CD4-positive, alpha-beta memory T cell (primary cell): ENCODE measurements around the gene POT1. TPM values are rescaled to one million over a fixed set of nuclear protein-coding genes. Genes with fewer than 3 reads are reported as not detected.

Experiments used
- CTCF ChIA-PET: fragments of 350-600 bp; sonication (Branson Sonifier 250); formaldehyde crosslinking; loops from one replicate; lab custom pipeline; 2021; ENCODE audit warnings: inconsistent platforms; ENCODE audit not compliant: partially characterized antibody; lab: Charles Lee
- POLR2A ChIA-PET: fragments of 350-600 bp; sonication (Branson Sonifier 250); formaldehyde crosslinking; loops from one replicate; lab custom pipeline; 2021; ENCODE audit not compliant: partially characterized antibody; lab: Charles Lee
- DNase-seq, 5 donors: peaks; one replicate each; pipeline versions ENCODE4 v3.0.0 to v3.0.0-alpha.2; 2020 to 2022; ENCODE audit warnings: mixed read lengths in 1 of 5
- H3K27ac ChIP-seq: one replicate; pipeline ENCODE4 v1.7.0; 2013; ENCODE audit warnings: low read depth, low read length
- H3K27me3 ChIP-seq: 2 replicates; pipeline ENCODE4 v1.7.0; 2013; ENCODE audit warnings: mild to moderate bottlenecking, low read length, moderate library complexity; ENCODE audit not compliant: insufficient read depth
- H3K36me3 ChIP-seq: 2 replicates; pipeline ENCODE4 v1.7.0; 2013; ENCODE audit warnings: mild to moderate bottlenecking, low read length, moderate library complexity; ENCODE audit not compliant: insufficient read depth
- H3K4me1 ChIP-seq: 2 replicates; pipeline ENCODE4 v1.7.0; 2013; ENCODE audit warnings: mild to moderate bottlenecking, low read length, moderate library complexity; ENCODE audit not compliant: insufficient read depth
- H3K4me3 ChIP-seq, 2 donors: one replicate each; pipeline ENCODE4 v1.7.0; 2013; ENCODE audit warnings: low read length in 2 of 2, mild to moderate bottlenecking in 1 of 2
- H3K9me3 ChIP-seq, 2 donors: one replicate each; pipeline ENCODE4 v1.7.0; 2013; ENCODE audit warnings: low read length in 2 of 2, control low read depth in 1 of 2; ENCODE audit not compliant: control insufficient read depth in 1 of 2
- H3K27ac Mint-ChIP-seq, 7 donors: one replicate each; pipeline ENCODE4 v1.8.0; 2020 to 2021; ENCODE audit warnings: mixed read lengths in 7 of 7, mild to moderate bottlenecking in 6 of 7, inconsistent platforms in 3 of 7, moderate library complexity in 3 of 7
- H3K27me3 Mint-ChIP-seq, 2 donors: one replicate each; pipeline ENCODE4 v1.8.0; 2020 to 2021; ENCODE audit warnings: mixed read lengths in 2 of 2
- H3K36me3 Mint-ChIP-seq, 2 donors: one replicate each; pipeline ENCODE4 v1.8.0; 2020 to 2021; ENCODE audit warnings: mixed read lengths in 2 of 2, inconsistent platforms in 1 of 2, mild to moderate bottlenecking in 1 of 2
- H3K4me1 Mint-ChIP-seq, 4 donors: one replicate each; pipeline ENCODE4 v1.8.0; 2020 to 2021; ENCODE audit warnings: mixed read lengths in 4 of 4, mild to moderate bottlenecking in 1 of 4
- H3K4me3 Mint-ChIP-seq, 8 donors: one replicate each; pipeline ENCODE4 v1.8.0; 2020 to 2021; ENCODE audit warnings: mixed read lengths in 8 of 8, mild to moderate bottlenecking in 7 of 8, moderate library complexity in 6 of 8, inconsistent platforms in 3 of 8
- H3K9me3 Mint-ChIP-seq, 8 donors: one replicate each; pipeline ENCODE4 v1.8.0; 2020 to 2021; ENCODE audit warnings: mixed read lengths in 8 of 8, mild to moderate bottlenecking in 5 of 8, inconsistent platforms in 3 of 8, moderate library complexity in 1 of 8
- intact Hi-C: fragments of 100-400 bp; cut with micrococcal nuclease; formaldehyde crosslinking; loops from one replicate; pipeline ENCODE4 v1.15.1; 2023
- polyA plus RNA-seq, 2 donors: library from polyadenylated mRNA; unstranded; fragments of 300-500 nt; fragmentation: Illumina TruSeq; gene quantifications; one replicate each; pipeline ENCODE4 v1.2.3, GENCODE V29; 2021
- total RNA-seq, 2 experiments: library from RNA; stranded (reverse); gene quantifications; one replicate each; pipeline ENCODE4 v1.2.3, GENCODE V29; 2021

Gene POT1
- total and polyA plus RNA-seq, 4 experiments from 2014 or later = 16.2 to 24.1 (median 21.3) TPM

- H3K4me3 ChIP-seq = no peak overlapping the region
- peak overlapping the region; percentile 4 to 94 (median 60) for H3K27ac Mint-ChIP-seq
- H3K9me3 Mint-ChIP-seq = peaks cover 0 to 6% (median 0%) of the 10 kb centered on the region in 8 donors
- H3K9me3 ChIP-seq = no peaks in the 10 kb centered on the region
- intact Hi-C loops = loop anchor here (5.0 kb wide), 1 partner anchor 1184 kb away; the partner anchor contains the start of gene WASL
- peaks cover 18% of the 10 kb centered on the region for H3K4me1 ChIP-seq
- H3K27me3 Mint-ChIP-seq = no peaks in the 10 kb centered on the region
- peaks cover 7 to 13% of the 10 kb centered on the region in 2 donors for H3K36me3 Mint-ChIP-seq
- no peaks in the 10 kb centered on the region for H3K36me3 ChIP-seq
- ChIA-PET POLR2A (no interaction called here), CTCF (no interaction called here)
- no peaks in the 10 kb centered on the region for H3K27me3 ChIP-seq
- H3K4me1 Mint-ChIP-seq = peaks cover 20 to 40% (median 30%) of the 10 kb centered on the region in 4 donors
- no peak for DNase-seq
- no peak overlapping the region for H3K27ac ChIP-seq
- H3K4me3 Mint-ChIP-seq = peak overlapping the region in 5 of 8 donors; percentile 8 to 63 (median 38)
Observed at GRCh38 chr7:124930655-124931597, 1.3 kb upstream of the POT1 start.

GRCh38 chr7:124930173-124930623 is 573 bp upstream of the POT1 start:
- H3K4me3 ChIP-seq = peak overlapping the region; percentile 77 to 91
- H3K36me3 Mint-ChIP-seq = peaks cover 11 to 18% of the 10 kb centered on the region in 2 donors
- no peaks in the 10 kb centered on the region for H3K27me3 Mint-ChIP-seq
- H3K27ac Mint-ChIP-seq = peak overlapping the region; percentile 89 to 99 (median 98)
- no peaks in the 10 kb centered on the region for H3K27me3 ChIP-seq
- peak overlapping the region; percentile 77 for H3K27ac ChIP-seq
- ChIA-PET POLR2A (interaction anchor here (1.1 to 1.6 kb wide), 4 partner anchors 10 to 1372 kb away, joined by 6 to 10 read pairs (median 6); partner anchors contain the start of genes NDUFA5 and WASL), CTCF (interaction anchor here (0.8 kb wide), 1 partner anchor 12 kb away, joined by 4 read pairs; no protein-coding TSS in a partner anchor)
- H3K9me3 ChIP-seq = no peaks in the 10 kb centered on the region
- H3K36me3 ChIP-seq = no peaks in the 10 kb centered on the region
- peaks cover 23 to 46% (median 36%) of the 10 kb centered on the region in 4 donors for H3K4me1 Mint-ChIP-seq
- H3K4me1 ChIP-seq = peaks cover 18% of the 10 kb centered on the region
- H3K4me3 Mint-ChIP-seq = peak overlapping the region; percentile 90 to 99 (median 96)
- H3K9me3 Mint-ChIP-seq = peaks cover 0 to 6% (median 0%) of the 10 kb centered on the region in 8 donors
- no peak for DNase-seq
- intact Hi-C loops = loop anchor here (5.0 kb wide), 1 partner anchor 1183 kb away; the partner anchor contains the start of gene WASL

DNA sequence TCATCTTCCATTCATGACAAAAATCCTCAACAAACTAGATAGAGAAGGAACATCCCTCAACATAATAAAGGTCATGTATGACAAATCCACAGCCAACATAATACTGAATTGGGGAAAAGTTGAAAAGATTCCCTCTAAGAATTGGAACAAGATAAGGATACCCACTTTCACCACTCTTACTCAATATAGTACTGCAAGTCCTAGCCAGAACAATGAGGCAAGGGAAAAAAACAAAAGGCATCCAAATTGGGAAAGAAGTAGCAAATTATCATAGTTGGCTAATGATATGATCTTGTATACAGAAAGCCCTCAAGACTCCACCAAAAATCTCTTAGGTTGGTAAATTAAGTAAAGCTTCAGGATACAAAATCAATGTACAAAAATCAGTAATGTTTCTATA is 4.7 kb downstream of the POT1 start:
- Mint-ChIP-seq H3K27ac (peak overlapping the region in 2 of 7 donors; percentile 28 to 39), H3K4me3 (no peak overlapping the region), H3K4me1 (peaks cover 42 to 68% (median 53%) of the 10 kb centered on the region in 4 donors), H3K9me3 (peaks cover 0 to 4% (median 0%) of the 10 kb centered on the region in 8 donors), H3K27me3 (no peaks in the 10 kb centered on the region), H3K36me3 (peaks cover 21 to 33% of the 10 kb centered on the region in 2 donors)
- Histone ChIP-seq H3K36me3 (no peaks in the 10 kb centered on the region), H3K4me1 (peaks cover 21% of the 10 kb centered on the region), H3K4me3 (no peak overlapping the region), H3K9me3 (no peaks in the 10 kb centered on the region), H3K27ac (no peak overlapping the region), H3K27me3 (no peaks in the 10 kb centered on the region)
- ChIA-PET POLR2A (no interaction called here), CTCF (no interaction called here)
- intact Hi-C loops = loop anchor here (10.0 kb wide), 1 partner anchor 1390 kb away; the partner anchor contains the start of gene IQUB
- DNase-seq = no peak

- H3K27ac Mint-ChIP-seq = peak overlapping the region in 1 of 7 donors; percentile 9
- POLR2A ChIA-PET = no interaction called here
- intact Hi-C loops = loop anchor here (10.0 kb wide), 1 partner anchor 1387 kb away; the partner anchor contains the start of gene IQUB
Observed at GRCh38 chr7:124922200-124922599, 7.4 kb downstream of the POT1 start.

GRCh38 chr7:124919841-124920240 is 9.8 kb downstream of the POT1 start:
- H3K36me3 Mint-ChIP-seq = peaks cover 8 to 36% of the 10 kb centered on the region in 2 donors
- intact Hi-C loops = loop anchor here (10.0 kb wide), 1 partner anchor 1385 kb away; the partner anchor contains the start of gene IQUB

More at GRCh38 chr7:124922200-124922599, 7.4 kb downstream of the POT1 start:
- no peaks in the 10 kb centered on the region for H3K36me3 ChIP-seq
- H3K27ac ChIP-seq = no peak overlapping the region
- H3K4me3 ChIP-seq = no peak overlapping the region
- H3K4me1 ChIP-seq = peaks cover 3% of the 10 kb centered on the region
- Mint-ChIP-seq H3K4me3 (no peak overlapping the region), H3K36me3 (peaks cover 13 to 44% of the 10 kb centered on the region in 2 donors), H3K27me3 (no peaks in the 10 kb centered on the region), H3K4me1 (peaks cover 31 to 55% (median 38%) of the 10 kb centered on the region in 4 donors), H3K9me3 (no peaks in the 10 kb centered on the region)
- no peak for DNase-seq
- no peaks in the 10 kb centered on the region for H3K9me3 ChIP-seq
- H3K27me3 ChIP-seq = no peaks in the 10 kb centered on the region
- CTCF ChIA-PET = interaction anchor here (1.2 kb wide), 1 partner anchor 13 kb away, joined by 3 read pairs; no protein-coding TSS in a partner anchor

DNA sequence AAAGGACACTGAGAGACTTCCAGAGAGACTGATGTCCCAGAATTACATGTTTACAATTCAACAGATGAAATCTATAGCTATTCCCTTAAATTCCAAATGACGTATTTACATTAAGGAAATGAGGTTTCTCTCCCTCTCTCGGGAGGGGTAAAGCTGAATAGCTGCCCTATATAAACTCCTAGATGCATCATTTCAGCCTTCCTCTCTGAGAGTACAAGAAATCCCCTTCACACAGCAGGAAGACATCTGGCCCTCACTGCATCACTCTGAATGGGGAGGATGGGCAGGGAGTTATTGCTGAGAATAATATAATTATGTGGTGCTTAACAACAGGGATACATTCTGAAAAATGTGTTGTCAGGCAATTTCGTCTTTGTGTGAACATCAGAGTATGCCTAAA is 11.0 kb downstream of the POT1 start:
- DNase-seq = no peak
- ChIA-PET CTCF (interaction anchor here (1.1 kb wide), 1 partner anchor 11 kb away, joined by 4 read pairs; the partner anchor contains the start of gene POT1), POLR2A (no interaction called here)
- Histone ChIP-seq H3K36me3 (no peaks in the 10 kb centered on the region), H3K27me3 (no peaks in the 10 kb centered on the region), H3K9me3 (no peaks in the 10 kb centered on the region), H3K4me1 (peaks cover 3% of the 10 kb centered on the region), H3K27ac (no peak overlapping the region), H3K4me3 (no peak overlapping the region)
- intact Hi-C loops = no loop called here
- no peaks in the 10 kb centered on the region for H3K9me3 Mint-ChIP-seq
- H3K4me3 Mint-ChIP-seq = no peak overlapping the region
- H3K4me1 Mint-ChIP-seq = peaks cover 11 to 32% (median 14%) of the 10 kb centered on the region in 4 donors
- peaks cover 12 to 33% of the 10 kb centered on the region in 2 donors for H3K36me3 Mint-ChIP-seq
- H3K27me3 Mint-ChIP-seq = no peaks in the 10 kb centered on the region
- no peak overlapping the region for H3K27ac Mint-ChIP-seq

More at GRCh38 chr7:124919841-124920240, 9.8 kb downstream of the POT1 start:
- Histone ChIP-seq H3K9me3 (no peaks in the 10 kb centered on the region), H3K36me3 (no peaks in the 10 kb centered on the region), H3K4me3 (no peak overlapping the region), H3K27ac (no peak overlapping the region), H3K4me1 (peaks cover 3% of the 10 kb centered on the region), H3K27me3 (no peaks in the 10 kb centered on the region)
- H3K4me3 Mint-ChIP-seq = no peak overlapping the region
- peaks cover 21 to 43% (median 25%) of the 10 kb centered on the region in 4 donors for H3K4me1 Mint-ChIP-seq
- H3K9me3 Mint-ChIP-seq = no peaks in the 10 kb centered on the region
- ChIA-PET POLR2A (interaction anchor here (1.3 kb wide), 1 partner anchor 10 kb away, joined by 6 read pairs; the partner anchor contains the start of gene POT1), CTCF (no interaction called here)
- no peak overlapping the region for H3K27ac Mint-ChIP-seq
- no peaks in the 10 kb centered on the region for H3K27me3 Mint-ChIP-seq
- no peak for DNase-seq
